H1 (cell line): ENCODE measurements around the gene CFP. TPM values are rescaled to one million over a fixed set of nuclear protein-coding genes. Genes with fewer than 3 reads are reported as not detected.
"Not testable (repeated sequence)": the region's sequence is repeated elsewhere in the genome, so short reads cannot be mapped to it uniquely, and the experiment has no call there.

ENCODE experiments used
- CTCF ChIA-PET: fragments of 300-600 bp; sonication (Branson Sonifier 250); formaldehyde crosslinking; loops from one replicate; lab custom pipeline; 2021; ENCODE audit not compliant: partially characterized antibody; lab: Charles Lee
- POLR2A ChIA-PET: fragments of 300-600 bp; sonication (Branson Sonifier 250); formaldehyde crosslinking; loops from one replicate; lab custom pipeline; 2021; ENCODE audit warnings: inconsistent platforms; ENCODE audit not compliant: partially characterized antibody; lab: Charles Lee
- DNase-seq, 2 experiments: peaks; one replicate each; pipeline versions ENCODE4 v3.0.0 to v3.0.0-alpha.2; 2010 to 2022; ENCODE audit warnings: low spot score in 2 of 2, low read depth in 1 of 2, mixed read lengths in 1 of 2
- FAIRE-seq: peaks from 2 replicates; lab custom pipeline; 2011; peaks lifted over from hg19 to GRCh38; lab: Jason Lieb, UNC
- H2AFZ ChIP-seq: 2 replicates; pipeline ENCODE4 v1.8.1; 2012; ENCODE audit warnings: low read length, inconsistent platforms
- H2AK5ac ChIP-seq: 2 replicates; pipeline ENCODE4 v1.6.1; 2013; ENCODE audit warnings: low read depth, low read length
- H2BK120ac ChIP-seq: replicated peaks from 2 replicates; pipeline ENCODE3; 2013; ENCODE audit warnings: low read depth, low read length, inconsistent platforms
- H2BK12ac ChIP-seq: 2 replicates; pipeline ENCODE4 v1.6.1; 2013; ENCODE audit warnings: low read depth, low read length
- H2BK15ac ChIP-seq: 2 replicates; pipeline ENCODE4 v1.6.1; 2013; ENCODE audit warnings: low read length
- H2BK20ac ChIP-seq: 2 replicates; pipeline ENCODE4 v1.6.1; 2013; ENCODE audit warnings: low read length
- H2BK5ac ChIP-seq: 2 replicates; pipeline ENCODE4 v1.6.1; 2013; ENCODE audit warnings: low read depth, low read length
- H3K14ac ChIP-seq: 2 replicates; pipeline ENCODE4 v1.6.1; 2013; ENCODE audit warnings: inconsistent platforms; ENCODE audit not compliant: insufficient read length
- H3K18ac ChIP-seq: 2 replicates; pipeline ENCODE4 v1.6.1; 2013; ENCODE audit warnings: low read length; ENCODE audit errors: extremely low read depth
- H3K23ac ChIP-seq: 2 replicates; pipeline ENCODE4 v1.6.1; 2013; ENCODE audit warnings: inconsistent platforms; ENCODE audit not compliant: insufficient read length
- H3K23me2 ChIP-seq: 2 replicates; pipeline ENCODE4 v1.6.1; 2013; ENCODE audit warnings: low read depth, low read length
- H3K27ac ChIP-seq: 2 replicates; pipeline ENCODE4 v1.6.1; 2011; ENCODE audit warnings: low read depth, low read length, inconsistent platforms
- H3K27me3 ChIP-seq, 4 experiments: replicated peaks in 1 of 4; 1 replicate in 1 of 4; 2 replicates in 3 of 4; pipeline versions ENCODE4 v1.6.1 to v1.8.1; 2011 to 2013; ENCODE audit warnings: low read length in 3 of 4, mild to moderate bottlenecking in 3 of 4, inconsistent platforms in 2 of 4, mixed read lengths in 2 of 4, moderate library complexity in 1 of 4; ENCODE audit not compliant: control insufficient read depth in 3 of 4, insufficient read depth in 3 of 4; ENCODE audit errors: extremely low read depth in 1 of 4
- H3K36me3 ChIP-seq, 4 experiments: 2 replicates each; pipeline versions ENCODE4 v1.6.1 to v1.8.1; 2011 to 2013; ENCODE audit warnings: mild to moderate bottlenecking in 4 of 4, low read length in 3 of 4, moderate library complexity in 2 of 4, control low read depth in 1 of 4, inconsistent platforms in 1 of 4; ENCODE audit not compliant: insufficient read depth in 4 of 4, control insufficient read depth in 2 of 4
- H3K4ac ChIP-seq: replicated peaks from 2 replicates; pipeline ENCODE3; 2013; ENCODE audit warnings: low read length, low read depth, mixed read lengths, inconsistent platforms; ENCODE audit not compliant: insufficient read length
- H3K4me1 ChIP-seq, 4 experiments: replicated peaks in 1 of 4; 1 replicate in 1 of 4; 2 replicates in 3 of 4; pipeline versions ENCODE4 v1.6.1 to v1.8.1; 2011 to 2013; ENCODE audit warnings: low read length in 3 of 4, inconsistent platforms in 2 of 4, mixed read lengths in 1 of 4; ENCODE audit not compliant: insufficient read depth in 4 of 4, control insufficient read depth in 3 of 4
- H3K4me2 ChIP-seq, 2 experiments: 2 replicates each; pipeline versions ENCODE4 v1.6.1 to v1.8.1; 2011 to 2013; ENCODE audit warnings: low read depth in 2 of 2, low read length in 2 of 2, control low read depth in 1 of 2, inconsistent platforms in 1 of 2, mild to moderate bottlenecking in 1 of 2; ENCODE audit not compliant: insufficient read depth in 1 of 2
- H3K4me3 ChIP-seq, 4 experiments: fragments of 200-600, 300-600 bp in 1 of 4; sonication (generic), shearing (Covaris generic), sonication (Bioruptor Twin) in 1 of 4; 2 replicates each; pipeline versions ENCODE4 v1.5.1 to v1.8.1; 2011 to 2016; ENCODE audit warnings: low read length in 4 of 4, low read depth in 3 of 4, control low read depth in 2 of 4, inconsistent platforms in 2 of 4, mild to moderate bottlenecking in 2 of 4, mixed read lengths in 1 of 4, moderate library complexity in 1 of 4; ENCODE audit not compliant: insufficient read depth in 2 of 4; ENCODE audit errors: extremely low read depth in 1 of 4
- H3K56ac ChIP-seq: replicated peaks from 2 replicates; pipeline ENCODE3; 2013; ENCODE audit warnings: low read depth, mild to moderate bottlenecking, mixed read lengths, low read length, inconsistent platforms; ENCODE audit not compliant: insufficient read length
- H3K79me1 ChIP-seq: 2 replicates; pipeline ENCODE4 v1.6.1; 2013; ENCODE audit warnings: low read depth, low read length, control low read depth
- H3K79me2 ChIP-seq, 2 experiments: 2 replicates each; pipeline versions ENCODE4 v1.6.1 to v1.8.1; 2012 to 2013; ENCODE audit warnings: low read length in 2 of 2, mild to moderate bottlenecking in 2 of 2, inconsistent platforms in 1 of 2; ENCODE audit not compliant: insufficient read depth in 2 of 2, control insufficient read depth in 1 of 2
- H3K9ac ChIP-seq, 4 experiments: replicated peaks in 1 of 4; 1 replicate in 1 of 4; 2 replicates in 3 of 4; pipeline versions ENCODE4 v1.6.1 to v1.8.1; 2011 to 2013; ENCODE audit warnings: low read depth in 3 of 4, low read length in 3 of 4, control low read depth in 2 of 4, mild to moderate bottlenecking in 2 of 4, moderate library complexity in 2 of 4, inconsistent platforms in 1 of 4; ENCODE audit errors: extremely low read depth in 1 of 4
- H3K9me3 ChIP-seq, 2 experiments: 2 replicates each; pipeline versions ENCODE4 v1.6.1 to v1.8.1; 2012 to 2013; ENCODE audit warnings: mild to moderate bottlenecking in 2 of 2, moderate library complexity in 2 of 2, control low read depth in 1 of 2, inconsistent platforms in 1 of 2, low read depth in 1 of 2, low read length in 1 of 2, mixed read lengths in 1 of 2; ENCODE audit not compliant: insufficient read depth in 2 of 2
- H4K20me1 ChIP-seq, 2 experiments: replicated peaks in 1 of 2; 2 replicates each; pipeline versions ENCODE3 to v1.8.1; 2011 to 2013; ENCODE audit warnings: inconsistent platforms in 2 of 2, low read length in 2 of 2, mild to moderate bottlenecking in 1 of 2; ENCODE audit not compliant: insufficient read depth in 2 of 2, control insufficient read depth in 1 of 2
- H4K5ac ChIP-seq: 2 replicates; pipeline ENCODE4 v1.6.1; 2013; ENCODE audit warnings: low read length, low read depth, mixed read lengths, inconsistent platforms; ENCODE audit not compliant: insufficient read length
- H4K8ac ChIP-seq: 2 replicates; pipeline ENCODE4 v1.8.0; 2013; ENCODE audit warnings: mild to moderate bottlenecking, moderate library complexity, low read length, inconsistent platforms; ENCODE audit not compliant: insufficient read depth; ENCODE audit errors: extremely low read depth
- H4K91ac ChIP-seq: replicated peaks from 2 replicates; pipeline ENCODE3; 2013; ENCODE audit warnings: low read length, mixed read lengths, inconsistent platforms; ENCODE audit not compliant: insufficient read length
- EGR1 ChIP-seq: IDR thresholded peaks from 2 replicates; pipeline ENCODE4 v1.6.1; 2011; ENCODE audit warnings: low read depth, low read length, borderline replicate concordance
- NANOG ChIP-seq: IDR thresholded peaks from 2 replicates; pipeline ENCODE4 v1.6.1; 2011; ENCODE audit warnings: low read length, low read depth, mild to moderate bottlenecking, inconsistent platforms; ENCODE audit not compliant: insufficient read depth, poor library complexity, severe bottlenecking
- TCF12 ChIP-seq: IDR thresholded peaks from 2 replicates; pipeline ENCODE4 v1.6.1; 2011; ENCODE audit warnings: low read depth, mild to moderate bottlenecking, low read length
- WGBS, 2 experiments: shearing (Covaris generic) in 1 of 2; methylation state at CpG; one replicate each; pipeline versions ENCODE4 v1.1.6 to v1.1.7; 2013 to 2015; ENCODE audit warnings: low lambda C conversion rate in 2 of 2, mixed read lengths in 2 of 2, inconsistent platforms in 1 of 2, low coverage in 1 of 2, missing lambda C conversion rate in 1 of 2; ENCODE audit not compliant: insufficient replicate concordance in 2 of 2, insufficient coverage in 1 of 2, insufficient read length in 1 of 2; ENCODE audit errors: extremely low coverage in 1 of 2, missing lambda C conversion rate in 1 of 2; 5-methylcytosine and 5-hydroxymethylcytosine counted together
- polyA plus RNA-seq, 7 experiments: library from polyadenylated mRNA; depleted of rRNA in 3 of 7; stranded (reverse) in 5 of 7; unstranded in 2 of 7; fragments of >200 nt in 5 of 7; fragments of 200-250 nt in 2 of 7; gene quantifications; 1 replicate in 5 of 7; 2 replicates in 1 of 7; 4 replicates in 1 of 7; pipeline versions ENCODE4 v1.2.1 to v1.2.3, GENCODE V29; 2011 to 2013; ENCODE audit warnings: missing spikeins in 2 of 7, mixed read lengths in 2 of 7
- total RNA-seq: library from RNA; stranded (reverse); fragmentation: NEBNext Ultra II Directional; extraction: Animal tissue kit (Norgen Biotek cat#: 25700); gene quantifications from 2 replicates; pipeline ENCODE4 v1.2.1, GENCODE V29; 2021

The CFP gene
- total and polyA plus RNA-seq, 2 of the 8 experiments (the other 6 are each of a cell fraction or from before 2014, with no cell fraction given), result 0.76 to 2.2 TPM

DNA sequence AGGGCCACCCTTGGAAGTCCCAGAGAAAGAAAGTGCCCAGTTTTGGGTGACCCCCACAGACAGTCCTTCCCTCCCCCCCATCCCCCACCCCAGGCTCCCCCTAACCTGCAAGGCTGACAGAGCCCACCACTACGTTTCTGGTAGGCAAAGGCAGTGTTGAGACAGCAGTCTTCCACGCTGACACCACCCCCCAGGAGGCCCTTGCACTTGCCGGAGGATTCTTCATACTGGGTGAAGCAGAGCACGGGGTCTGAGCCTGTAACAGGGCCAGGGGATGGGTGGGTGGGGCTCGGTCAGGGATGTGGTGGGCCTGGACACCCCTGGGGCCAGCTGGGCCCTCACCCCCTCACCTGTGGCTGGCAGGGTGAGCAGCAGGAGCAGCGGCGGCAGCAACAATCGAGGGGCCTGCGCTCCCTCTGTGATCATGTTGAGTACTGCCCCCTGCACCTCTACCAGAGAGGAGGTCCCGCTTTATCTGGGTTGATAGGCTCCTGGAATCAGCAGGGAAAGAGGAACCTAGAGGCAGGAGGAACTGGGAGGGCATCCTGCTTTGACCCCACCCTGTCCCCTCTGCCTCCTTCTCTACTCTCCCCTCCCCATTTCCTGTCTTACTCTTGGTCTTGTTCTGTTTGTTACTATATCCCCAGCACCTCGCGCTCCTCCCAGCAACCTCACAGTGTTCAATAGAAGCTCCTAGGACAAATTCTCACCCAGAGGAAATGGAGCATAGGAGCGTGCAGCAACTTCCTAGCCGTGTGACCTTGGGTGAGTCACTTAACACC is at the start of gene CFP (continued):
- TF ChIP-seq TCF12, result no peak
- TF ChIP-seq NANOG, result no peak
- no peak for TF ChIP-seq EGR1
- TF ChIP-seq, all 59 proteins: peak for 0

DNA sequence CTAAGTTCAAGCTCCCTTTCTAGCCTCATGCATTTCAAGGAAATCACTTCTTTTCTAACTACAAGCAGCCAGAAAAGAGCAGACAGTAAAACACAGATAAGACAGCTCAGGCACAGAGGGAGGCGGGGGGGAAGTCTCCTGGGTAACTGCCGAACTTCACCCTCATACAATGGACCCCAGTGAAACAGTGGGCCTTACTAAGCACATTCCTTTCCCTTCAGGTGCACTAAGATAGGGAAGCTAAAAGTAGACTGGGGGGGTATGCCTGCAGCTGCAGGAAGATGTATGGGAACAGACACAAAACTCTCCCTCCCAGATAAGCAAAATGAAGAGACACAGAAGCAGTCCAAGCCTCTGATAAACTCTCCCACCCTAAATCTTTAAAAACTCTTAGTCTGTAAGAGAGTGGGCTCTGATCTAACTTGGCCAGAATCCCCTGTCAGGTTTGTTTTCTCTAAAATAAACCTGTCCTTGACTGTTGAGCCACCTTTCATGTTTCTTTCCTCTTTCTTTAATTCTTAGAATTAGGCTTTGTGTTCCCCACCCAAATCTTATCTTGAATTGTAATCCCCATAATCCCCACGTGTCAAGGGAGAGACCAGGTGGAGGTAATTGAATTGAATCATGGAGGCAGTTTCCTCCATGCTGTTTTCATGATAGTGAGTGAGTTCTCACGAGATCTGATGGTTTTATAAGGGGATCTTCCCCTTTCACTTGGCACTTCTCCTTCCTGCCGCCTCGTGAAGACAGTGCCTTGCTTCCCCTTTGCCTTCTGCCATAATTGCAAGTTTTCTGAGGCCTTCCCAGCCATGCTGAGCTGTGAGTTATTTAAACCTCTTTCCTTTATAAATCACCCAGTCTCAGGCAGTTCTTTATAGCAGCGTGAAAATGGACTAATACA is 46.5 kb upstream of the CFP start:
- H4K20me1 ChIP-seq, H3K9me3 ChIP-seq, H2BK15ac ChIP-seq, H3K23ac ChIP-seq, H4K5ac ChIP-seq, H3K79me1 ChIP-seq, H3K56ac ChIP-seq, H2BK20ac ChIP-seq, H2AK5ac ChIP-seq, DNase-seq, H3K36me3 ChIP-seq, H3K18ac ChIP-seq, H3K27me3 ChIP-seq, FAIRE-seq, H3K4me3 ChIP-seq, H4K91ac ChIP-seq, CTCF ChIA-PET, H3K79me2 ChIP-seq, POLR2A ChIA-PET, H3K4me1 ChIP-seq, H2AFZ ChIP-seq, H4K8ac ChIP-seq, H2BK120ac ChIP-seq, H3K14ac ChIP-seq, H3K4ac ChIP-seq, H3K27ac ChIP-seq, H3K9ac ChIP-seq, H2BK5ac ChIP-seq, H2BK12ac ChIP-seq, H3K4me2 ChIP-seq, H3K23me2 ChIP-seq: not testable (repeated sequence)
- WGBS, 2 experiments, result 79% methylated on average over 3 of the region's 7 CpGs; no CpG with 5 or more reads in 1 of the 2 experiments
